Activated CD4-positive, alpha-beta T cell treated with anti-CD3 and anti-CD28 coated beads, Interleukin-2, amount 50 U/mL, for 4 hours (primary cell): ENCODE results near the gene SH2D3A.
"Not testable (repeated sequence)": the region's sequence is repeated elsewhere in the genome, so short reads cannot be mapped to it uniquely, and the experiment has no call there.

Source experiments
- DNase-seq, 2 experiments: peaks; one replicate each; pipeline ENCODE4 v3.0.0-alpha.2; 2020

Gene SH2D3A

GRCh38 chr19:6767357-6768235 is at the start of gene SH2D3A:
TSS of gene SH2D3A (minus strand) at chr19:6767435. CDS start at chr19:6763748, 3,687 bp downstream.
- DNase-seq: peak; percentile 94 to 95

DNA sequence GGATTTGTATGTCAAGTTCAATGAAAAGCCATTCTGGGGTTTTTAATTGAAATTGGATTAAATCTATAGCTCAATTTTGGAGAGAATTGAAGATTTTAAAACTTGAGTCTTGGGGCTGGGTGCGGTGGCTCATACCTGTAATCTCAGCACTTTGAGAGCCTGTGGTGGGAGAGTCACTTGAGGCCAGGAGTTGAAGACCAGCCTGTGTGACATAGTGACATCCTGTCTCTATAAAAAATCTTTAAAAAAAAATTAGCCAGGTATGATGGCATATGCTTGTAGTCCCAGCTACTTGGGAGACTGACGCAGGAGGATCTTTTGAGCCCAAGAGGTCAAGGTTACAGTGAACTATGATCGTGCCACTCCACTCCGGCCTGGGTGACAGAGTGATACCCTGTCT is 46.4 kb upstream of the SH2D3A start:
- DNase-seq: no peak

DNA sequence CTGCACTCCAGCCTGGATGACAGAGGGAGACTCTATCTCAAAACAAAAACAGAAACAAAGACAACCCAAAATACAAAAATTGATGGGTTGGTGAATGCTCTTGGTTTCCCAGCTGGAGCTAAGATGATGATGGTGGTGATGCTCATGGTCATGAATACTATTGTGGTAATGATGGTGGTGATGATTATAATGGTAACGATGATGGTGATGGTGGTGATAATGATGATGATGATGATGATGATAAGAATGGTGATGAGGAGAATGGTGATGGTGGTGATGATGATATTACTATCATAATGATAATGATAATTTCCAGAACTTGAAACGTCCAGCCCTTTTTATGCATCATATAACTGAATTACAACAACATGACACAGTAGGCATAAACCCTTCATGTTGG is 45.4 kb upstream of the SH2D3A start:
- no peak for DNase-seq

DNA sequence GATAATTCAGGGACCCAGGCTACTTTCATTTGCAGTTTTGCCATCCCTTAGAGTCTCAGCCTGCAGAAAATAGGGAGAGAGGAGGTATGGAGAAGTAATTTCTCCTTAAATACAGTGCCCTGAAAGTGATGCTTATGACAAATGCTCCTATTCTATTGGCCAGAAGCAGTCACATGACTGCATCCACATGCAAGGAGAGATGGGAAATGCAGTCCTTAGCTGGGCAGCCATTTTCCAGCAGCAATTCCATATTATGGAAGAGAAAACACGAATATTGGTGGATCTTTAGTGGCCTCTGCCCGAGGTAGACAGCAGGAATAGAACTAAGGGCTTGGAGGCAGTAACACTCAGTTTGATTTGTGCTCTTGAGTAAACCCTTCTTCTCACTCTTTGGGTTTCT is 44.7 kb upstream of the SH2D3A start:
- no peak for DNase-seq

- no peak for DNase-seq
These were observed 44.1 kb upstream of the SH2D3A start for GRCh38 chr19:6811378-6811777.

DNA sequence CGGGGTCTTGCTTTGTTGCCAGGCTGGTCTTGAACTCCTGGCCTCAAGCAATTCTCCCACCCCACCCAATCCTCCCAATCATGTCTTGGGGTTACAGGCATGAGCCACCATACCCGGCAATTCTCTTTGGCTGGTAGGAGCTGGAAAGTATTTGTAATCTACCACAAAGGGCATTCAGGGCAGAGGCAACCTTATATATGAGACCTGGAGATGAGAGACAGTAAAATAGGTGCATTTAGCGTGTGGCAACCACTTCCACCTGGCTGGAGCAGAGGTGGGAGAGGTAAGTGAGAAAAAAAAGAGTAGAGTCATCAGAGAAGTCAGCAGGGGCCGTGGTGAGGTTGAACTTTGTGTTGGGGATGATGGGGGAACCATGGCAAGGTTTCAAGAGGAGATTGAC is 42.0 kb upstream of the SH2D3A start:
- no peak for DNase-seq

- DNase-seq: no peak
These were observed 41.3 kb upstream of the SH2D3A start for GRCh38 chr19:6808494-6808893.

GRCh38 chr19:6807291-6807690 is 40.1 kb upstream of the SH2D3A start:
- no peak for DNase-seq

DNA sequence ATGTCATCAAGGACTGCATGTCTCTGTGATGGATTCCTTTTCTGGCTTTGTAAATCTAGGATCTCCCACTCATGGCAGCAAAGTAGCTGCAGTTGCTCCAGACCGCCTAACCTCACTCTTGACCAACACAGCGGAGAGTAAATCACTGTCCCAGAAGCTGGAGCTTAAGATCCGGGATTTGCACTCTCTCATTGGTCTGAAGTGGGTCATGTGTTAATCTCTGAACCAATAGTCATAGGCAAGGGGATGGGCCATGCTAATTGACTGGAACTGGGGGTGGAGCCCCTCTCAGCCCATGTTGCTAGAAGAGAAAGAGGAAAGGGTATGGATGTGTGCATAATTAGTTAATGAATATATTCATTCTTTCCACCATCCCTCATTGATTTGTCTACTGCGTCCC is 39.3 kb upstream of the SH2D3A start:
- DNase-seq: no peak

GRCh38 chr19:6803036-6803404 is 35.8 kb upstream of the SH2D3A start:
- DNase-seq: no peak

DNA sequence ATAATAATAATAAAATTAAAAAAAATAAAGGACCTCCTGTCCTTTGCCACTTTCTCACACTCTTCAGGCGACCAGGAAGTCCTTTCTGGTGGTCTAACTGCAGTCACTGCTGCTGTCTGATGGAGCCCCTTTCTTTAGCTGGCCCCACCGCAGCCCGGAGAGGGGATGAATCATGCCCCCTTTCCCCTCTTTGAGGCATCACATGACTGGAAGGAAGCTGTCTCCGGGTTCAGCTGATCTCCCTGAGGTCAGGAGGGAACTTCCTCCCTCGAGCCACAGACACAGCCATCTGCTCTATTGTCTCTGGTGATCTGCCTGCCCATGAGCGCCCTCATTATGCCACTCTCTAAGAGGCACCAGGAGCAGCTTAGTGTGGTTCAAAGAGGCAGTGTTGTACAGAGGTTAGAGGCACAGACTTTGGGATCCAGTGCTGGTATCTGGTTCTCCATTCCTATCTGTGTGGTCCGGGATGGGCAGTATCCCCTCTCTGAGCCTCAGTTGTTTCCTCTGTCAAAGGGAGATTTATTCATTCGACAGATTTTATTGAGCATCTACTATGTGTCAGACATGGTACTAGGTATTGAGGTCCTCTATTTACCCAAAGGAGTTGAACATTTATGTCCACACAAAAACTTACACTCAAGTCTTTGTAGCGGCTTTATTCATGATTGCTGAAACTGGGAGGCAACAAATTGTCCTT is 35.3 kb upstream of the SH2D3A start:
- peak; percentile 48 to 60 for DNase-seq

DNA sequence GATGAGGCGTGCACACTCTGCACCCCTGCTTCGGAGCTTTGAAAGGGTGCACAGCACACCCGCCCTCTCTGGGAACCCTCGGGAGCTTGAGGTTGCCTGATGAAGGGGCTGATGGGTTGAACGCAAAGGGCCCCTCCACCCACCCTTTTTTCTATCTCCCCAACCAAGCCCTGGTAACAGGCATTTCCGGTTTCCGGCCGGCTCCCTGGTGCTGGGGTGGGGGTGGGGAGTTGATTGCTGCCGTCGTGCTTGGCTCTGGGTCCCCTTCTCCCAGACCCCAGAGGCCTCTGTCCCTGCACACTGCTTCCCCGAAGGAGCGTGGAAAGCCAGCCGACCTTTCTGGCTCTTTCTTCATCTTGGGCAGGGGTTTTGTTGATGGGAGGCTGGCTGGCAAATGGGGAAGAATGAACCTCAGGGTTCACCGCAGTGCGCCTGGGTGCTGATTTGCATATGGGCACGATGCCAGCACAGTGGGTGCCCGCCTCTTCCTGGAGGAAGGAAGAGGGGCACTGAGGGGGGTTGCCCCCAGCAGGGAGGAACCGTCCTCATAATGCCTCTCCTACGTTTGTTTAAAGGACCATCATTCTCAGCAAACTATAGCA is 34.4 kb upstream of the SH2D3A start:
- DNase-seq: peak; percentile 67 to 71

DNA sequence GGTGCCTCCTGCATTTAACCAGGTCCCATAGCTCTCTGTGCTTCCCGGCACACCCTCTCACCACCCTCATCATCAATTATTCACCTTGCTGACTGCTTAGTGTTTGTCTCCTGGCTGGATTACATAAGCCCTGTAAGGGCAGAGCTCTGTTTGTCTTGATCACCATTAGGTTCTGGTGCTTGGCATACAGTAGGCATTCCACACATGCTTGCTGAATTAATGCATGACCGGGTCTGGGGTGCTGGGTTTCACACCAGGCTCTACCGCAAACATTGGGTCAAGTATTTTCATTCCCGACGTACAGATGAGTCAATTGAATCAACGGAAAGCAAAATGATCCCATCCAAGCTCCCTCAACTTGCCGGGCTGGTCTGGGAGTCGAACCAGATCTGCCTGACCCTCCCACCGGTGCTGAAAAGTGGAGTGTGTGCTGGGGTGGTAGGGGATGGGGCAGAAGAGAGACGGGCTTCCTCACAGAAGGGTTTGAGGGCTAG is 33.8 kb upstream of the SH2D3A start:
- DNase-seq: no peak

GRCh38 chr19:6800160-6800790 is 33.0 kb upstream of the SH2D3A start:
- not testable (repeated sequence) for DNase-seq

- no peak for DNase-seq
These were observed 30.4 kb upstream of the SH2D3A start for GRCh38 chr19:6797646-6798045.

GRCh38 chr19:6796278-6796677 is 29.0 kb upstream of the SH2D3A start:
- no peak for DNase-seq

DNA sequence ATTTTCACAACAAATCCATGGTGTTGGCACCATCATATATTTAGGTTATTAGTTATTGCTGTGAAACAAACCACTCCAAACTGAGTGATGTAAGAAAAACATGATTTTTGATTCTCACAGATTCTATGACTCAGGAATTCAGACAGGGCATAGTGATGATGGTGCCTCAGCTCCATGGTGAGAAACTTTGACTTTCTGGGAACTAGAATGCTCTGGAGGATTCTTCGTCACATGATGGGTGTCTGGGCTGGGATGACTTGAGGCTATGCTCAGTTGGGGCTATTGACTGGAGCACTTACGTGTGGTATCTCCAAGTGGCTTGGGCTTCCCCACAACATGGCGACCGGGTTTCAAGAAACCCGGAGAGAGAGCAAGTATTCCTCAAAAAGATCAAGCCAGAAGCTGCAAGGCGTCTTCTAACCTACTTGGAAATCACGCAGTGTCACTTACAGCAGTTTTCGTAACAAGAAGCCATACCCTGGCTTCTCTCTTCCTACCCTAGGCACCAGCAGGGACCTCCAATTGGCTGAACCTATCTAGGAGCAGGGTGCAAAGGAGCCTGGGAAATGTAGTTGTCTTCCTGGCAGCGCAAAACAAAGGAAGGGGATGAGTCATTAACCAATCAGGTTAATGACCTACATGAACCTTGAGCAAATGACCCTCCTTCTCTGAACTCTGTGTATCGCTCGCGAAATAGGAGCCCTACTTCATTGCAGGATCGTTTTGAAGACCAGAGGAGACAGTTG is 27.6 kb upstream of the SH2D3A start:
- no peak for DNase-seq

DNA sequence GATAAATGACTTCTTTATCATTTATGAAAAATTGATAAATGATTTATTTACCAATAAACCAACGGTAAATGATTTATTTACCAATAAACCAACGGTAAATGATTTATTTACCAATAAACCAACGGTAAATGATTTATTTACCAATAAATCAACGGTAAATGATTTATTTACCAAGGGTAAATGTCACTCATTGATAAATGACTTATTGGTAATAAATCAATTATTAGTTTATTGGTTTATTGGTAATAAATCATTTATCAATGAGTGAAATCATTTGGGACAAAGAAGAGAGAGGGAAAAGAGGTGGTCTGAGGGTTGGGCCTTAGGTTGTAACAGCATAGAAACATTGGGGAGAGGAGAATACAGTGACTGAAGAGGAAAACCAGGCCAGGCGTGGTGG is 26.7 kb upstream of the SH2D3A start:
- no peak for DNase-seq

GRCh38 chr19:6793411-6793810 is 26.2 kb upstream of the SH2D3A start:
- DNase-seq: no peak

DNA sequence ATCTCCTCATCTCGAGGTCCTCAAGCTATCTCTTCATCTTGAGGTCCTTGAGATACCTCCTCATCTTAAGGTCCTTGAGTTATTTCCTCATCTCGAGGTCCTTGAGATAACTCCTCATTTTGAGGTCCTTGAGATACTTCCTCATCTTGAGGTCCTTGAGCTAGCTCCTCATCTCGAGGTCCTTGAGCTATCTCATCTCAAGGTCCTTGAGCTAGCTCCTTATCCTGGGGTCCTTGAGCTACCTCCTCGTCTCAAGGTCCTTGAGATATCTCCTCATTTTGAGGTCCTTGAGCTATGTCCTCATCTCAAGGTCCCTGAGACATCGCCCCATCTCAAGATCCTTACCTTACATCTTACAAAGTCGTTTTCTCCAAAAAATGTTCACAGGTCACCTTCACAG is 24.0 kb upstream of the SH2D3A start:
- DNase-seq: no peak

GRCh38 chr19:6790194-6791128 is 23.2 kb upstream of the SH2D3A start:
- no peak for DNase-seq
